Measurements from ENCODE around the gene DEFB123.

The DEFB123 gene

GRCh38 chr20:31474097-31474436 is 33.6 kb downstream of the DEFB123 start:
- DNase-seq (ENCODE audit: low read depth), result no peak

GRCh38 chr20:31474758-31475427 is 34.5 kb downstream of the DEFB123 start, which contains the start of the genes DEFB124 and REM1:
Gene DEFB124, minus strand, starts transcription at chr20:31475127. Its CDS starts 2,114 bp downstream, at chr20:31473013.
Gene REM1, plus strand, starts transcription at chr20:31475288. Its CDS starts 1,158 bp downstream, at chr20:31476446.
- DNase-seq (ENCODE audit: low read depth), result no peak

- DNase-seq (ENCODE audit: low read depth), result no peak
Measured at GRCh38 chr20:31475472-31476293, 35.3 kb downstream of the DEFB123 start.

- DNase-seq (ENCODE audit: low read depth), result no peak
Measured at GRCh38 chr20:31476294-31476585, 35.8 kb downstream of the DEFB123 start.

DNA sequence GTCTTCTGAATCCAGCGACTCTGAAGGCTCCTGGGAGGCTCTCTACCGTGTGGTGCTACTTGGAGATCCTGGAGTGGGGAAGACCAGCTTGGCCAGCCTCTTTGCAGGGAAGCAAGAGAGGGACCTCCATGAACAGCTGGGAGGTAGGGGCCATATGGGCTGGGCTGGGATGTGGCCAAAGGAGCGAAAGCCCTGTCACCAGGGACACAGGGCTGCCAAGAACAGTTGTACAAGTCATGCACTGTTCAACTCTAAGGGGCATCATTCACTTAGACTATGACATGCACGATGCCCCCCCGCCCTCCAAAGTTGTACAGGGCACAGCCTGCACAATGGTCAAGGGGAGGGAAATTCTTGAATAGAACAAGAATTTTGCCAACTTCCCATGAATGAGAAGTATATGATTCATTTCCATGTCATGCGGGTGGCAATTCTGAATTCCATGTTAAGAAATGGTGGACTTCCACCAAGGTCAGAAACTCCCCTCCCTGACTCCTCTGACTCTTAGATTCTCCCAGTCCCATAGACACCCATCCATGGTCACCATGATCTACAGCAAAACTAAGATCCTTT is 36.3 kb downstream of the DEFB123 start:
- DNase-seq (ENCODE audit: low read depth), result no peak

- DNase-seq (ENCODE audit: low read depth), result no peak
Measured at GRCh38 chr20:31484001-31484400, 43.6 kb downstream of the DEFB123 start.

DNA sequence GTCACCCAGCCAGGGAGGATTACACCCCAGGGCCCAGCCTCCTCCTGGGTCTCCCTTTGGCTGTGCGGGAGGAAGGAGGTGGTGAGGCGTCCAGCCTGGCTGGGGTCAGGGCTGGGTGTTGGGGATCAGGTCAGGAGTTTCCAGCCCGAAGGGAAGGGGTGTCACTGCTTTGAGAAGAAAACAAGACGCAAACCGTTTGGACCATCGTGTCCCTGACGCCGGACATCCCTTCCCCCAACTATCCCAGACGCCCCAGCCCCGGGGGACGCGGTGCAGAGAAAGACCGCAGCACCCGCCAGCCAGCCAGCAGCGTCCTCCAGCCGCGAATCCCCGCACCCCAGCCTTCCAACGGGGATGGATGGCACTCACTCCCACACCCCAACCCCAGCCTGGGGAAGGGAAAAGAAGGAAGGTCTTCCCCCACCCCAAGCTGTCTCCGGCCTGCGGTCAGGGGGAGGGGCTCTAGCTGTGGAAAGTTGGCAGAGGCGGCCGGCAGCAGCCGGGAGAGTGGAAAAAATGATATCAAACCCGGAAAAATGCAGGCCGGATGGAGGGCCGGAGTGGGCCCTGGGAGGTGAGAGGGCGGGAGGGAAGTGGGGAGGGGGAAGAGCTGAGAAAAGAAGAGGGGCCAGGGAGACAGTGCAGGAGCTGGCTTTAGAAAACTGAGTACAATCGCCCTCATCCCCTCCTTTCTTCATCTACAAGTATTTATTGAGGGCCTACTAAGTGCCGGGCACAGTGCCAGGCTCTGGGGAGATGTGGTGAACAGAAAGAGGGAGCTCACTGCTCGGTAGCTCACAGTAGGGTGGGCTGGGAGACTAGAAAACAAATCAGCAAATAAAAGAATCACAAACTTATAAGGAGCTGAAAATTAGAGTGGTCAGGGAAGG is 45.3 kb downstream of the DEFB123 start:
- no peak for DNase-seq (ENCODE audit: low read depth)

- DNase-seq (ENCODE audit: low read depth), result no peak
Measured at GRCh38 chr20:31488115-31488514, 47.7 kb downstream of the DEFB123 start.

GRCh38 chr20:31489152-31489551 is 48.7 kb downstream of the DEFB123 start:
- DNase-seq (ENCODE audit: low read depth), result no peak

DNA sequence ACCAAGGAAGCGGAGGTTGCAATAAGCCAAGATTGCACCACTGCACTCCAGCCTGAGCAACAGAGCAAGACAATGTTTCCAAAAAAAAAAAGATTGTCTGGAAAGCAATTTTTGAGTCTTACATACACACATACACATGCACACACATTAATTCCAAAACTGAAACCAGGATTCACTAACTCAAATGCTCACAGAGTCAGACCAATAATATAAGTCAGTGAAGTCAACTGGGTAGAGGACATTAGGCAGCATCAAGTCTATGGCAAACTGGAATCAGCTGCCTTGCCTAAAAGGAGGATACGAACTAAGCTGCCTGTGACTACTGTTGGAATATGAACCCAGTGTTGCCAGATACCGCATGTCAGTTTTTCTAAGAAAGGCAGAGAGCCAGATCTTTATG is 50.3 kb downstream of the DEFB123 start:
- DNase-seq (ENCODE audit: low read depth), result no peak

GRCh38 chr20:31494131-31494530 is 53.7 kb downstream of the DEFB123 start:
- DNase-seq (ENCODE audit: low read depth), result no peak

DNA sequence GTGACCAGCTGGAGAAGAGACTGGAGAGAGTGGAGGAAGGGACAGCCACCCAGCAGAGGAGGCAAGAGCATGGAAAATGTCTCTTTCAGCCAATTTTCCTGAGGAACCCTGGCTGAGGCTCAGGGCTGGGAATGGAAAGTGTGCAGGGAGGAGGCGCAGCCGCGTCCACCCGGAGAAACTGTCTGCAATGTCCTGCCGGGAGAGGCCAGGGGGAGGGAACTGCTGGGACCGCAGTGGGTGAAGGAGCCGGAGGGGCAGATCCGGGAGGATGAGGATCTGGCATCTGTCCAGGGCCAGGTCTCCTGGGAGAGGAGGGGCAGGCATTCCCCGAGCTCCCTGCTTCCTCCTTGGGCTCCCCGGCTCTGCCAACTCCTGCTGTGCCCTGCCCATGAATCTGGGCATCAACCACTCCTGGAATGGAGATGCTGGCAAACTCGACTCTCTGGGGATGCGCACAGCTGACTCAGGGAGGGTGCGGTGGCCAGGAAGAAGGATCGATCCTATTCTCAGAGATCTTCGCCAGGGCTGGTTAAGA is 56.4 kb downstream of the DEFB123 start:
- no peak for DNase-seq (ENCODE audit: low read depth)

- DNase-seq (ENCODE audit: low read depth), result no peak
Measured at GRCh38 chr20:31497838-31498540, 57.6 kb downstream of the DEFB123 start.

All from activated T-cell treated with anti-CD3 and anti-CD28 coated beads for 1 hour (primary cell).